Liver (tissue), 3 donors: ENCODE measurements around the gene IGSF8.
"Not testable (repeated sequence)": the region's sequence is repeated elsewhere in the genome, so short reads cannot be mapped to it uniquely, and the experiment has no call there.

ENCODE experiments used
- EGR1 ChIP-seq, 2 donors: IDR thresholded peaks; 2 replicates each; pipeline ENCODE4 v1.6.1; 2016 to 2018; ENCODE audit warnings: antibody characterized with exemption in 2 of 2, low read depth in 2 of 2
- SP1 ChIP-seq: IDR thresholded peaks from 2 replicates; pipeline ENCODE4 v1.6.1; 2018; ENCODE audit warnings: antibody characterized with exemption, mild to moderate bottlenecking
- TF ChIP-seq, protein P1 (sequence below): fragments of 150-350 bp; IDR thresholded peaks from 2 replicates; pipeline ENCODE4 v1.5.1; 2017; ENCODE audit warnings: improper control_type of control experiment, low read depth, low read length; ENCODE audit not compliant: missing input control
- donor health status: healthy.
- donor health status: healthy.

GRCh38 chr1:160126342-160126741 lies 27.9 kb upstream of the IGSF8 start:
- not testable (repeated sequence) for TF ChIP-seq SP1; EGR1 (IDR thresholded peaks at IDR 0.05; ENCODE audit: low read depth in 2 of 2)
- TF ChIP-seq, protein P1, sequence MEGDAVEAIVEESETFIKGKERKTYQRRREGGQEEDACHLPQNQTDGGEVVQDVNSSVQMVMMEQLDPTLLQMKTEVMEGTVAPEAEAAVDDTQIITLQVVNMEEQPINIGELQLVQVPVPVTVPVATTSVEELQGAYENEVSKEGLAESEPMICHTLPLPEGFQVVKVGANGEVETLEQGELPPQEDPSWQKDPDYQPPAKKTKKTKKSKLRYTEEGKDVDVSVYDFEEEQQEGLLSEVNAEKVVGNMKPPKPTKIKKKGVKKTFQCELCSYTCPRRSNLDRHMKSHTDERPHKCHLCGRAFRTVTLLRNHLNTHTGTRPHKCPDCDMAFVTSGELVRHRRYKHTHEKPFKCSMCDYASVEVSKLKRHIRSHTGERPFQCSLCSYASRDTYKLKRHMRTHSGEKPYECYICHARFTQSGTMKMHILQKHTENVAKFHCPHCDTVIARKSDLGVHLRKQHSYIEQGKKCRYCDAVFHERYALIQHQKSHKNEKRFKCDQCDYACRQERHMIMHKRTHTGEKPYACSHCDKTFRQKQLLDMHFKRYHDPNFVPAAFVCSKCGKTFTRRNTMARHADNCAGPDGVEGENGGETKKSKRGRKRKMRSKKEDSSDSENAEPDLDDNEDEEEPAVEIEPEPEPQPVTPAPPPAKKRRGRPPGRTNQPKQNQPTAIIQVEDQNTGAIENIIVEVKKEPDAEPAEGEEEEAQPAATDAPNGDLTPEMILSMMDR, result not testable (repeated sequence)
